ENCODE measurements around the gene ATG2B.

Gene ATG2B

GRCh38 chr14:96269359-96269710, 93.8 kb downstream of the ATG2B start:
- Histone ChIP-seq H3K36me3 (ENCODE audit: insufficient read depth, low read length) (no peaks in the 10 kb centered on the region), H3K27ac (ENCODE audit: low read length) (no peak overlapping the region), H3K79me2 (ENCODE audit: insufficient read depth, low read length) (no peaks in the 10 kb centered on the region), H3K4me1 (ENCODE audit: insufficient read depth, low read length) (no peaks in the 10 kb centered on the region), H3K9ac (ENCODE audit: low read depth, low read length) (no peak overlapping the region), H2AFZ (ENCODE audit: low read depth, low read length) (no peak overlapping the region), H3K27me3 (ENCODE audit: insufficient read depth, low read length, poor library complexity) (no peaks in the 10 kb centered on the region), H3K4me2 (ENCODE audit: insufficient read depth, low read length) (no peak overlapping the region), H3K4me3 (ENCODE audit: low read depth in 1 of 2, low read length in 2 of 2) (no peak overlapping the region), H3K9me3 (ENCODE audit: insufficient read depth, low read length, severe bottlenecking) (no peaks in the 10 kb centered on the region), H4K20me1 (ENCODE audit: insufficient read depth, low read length) (no peaks in the 10 kb centered on the region)
- TF ChIP-seq, protein P1, sequence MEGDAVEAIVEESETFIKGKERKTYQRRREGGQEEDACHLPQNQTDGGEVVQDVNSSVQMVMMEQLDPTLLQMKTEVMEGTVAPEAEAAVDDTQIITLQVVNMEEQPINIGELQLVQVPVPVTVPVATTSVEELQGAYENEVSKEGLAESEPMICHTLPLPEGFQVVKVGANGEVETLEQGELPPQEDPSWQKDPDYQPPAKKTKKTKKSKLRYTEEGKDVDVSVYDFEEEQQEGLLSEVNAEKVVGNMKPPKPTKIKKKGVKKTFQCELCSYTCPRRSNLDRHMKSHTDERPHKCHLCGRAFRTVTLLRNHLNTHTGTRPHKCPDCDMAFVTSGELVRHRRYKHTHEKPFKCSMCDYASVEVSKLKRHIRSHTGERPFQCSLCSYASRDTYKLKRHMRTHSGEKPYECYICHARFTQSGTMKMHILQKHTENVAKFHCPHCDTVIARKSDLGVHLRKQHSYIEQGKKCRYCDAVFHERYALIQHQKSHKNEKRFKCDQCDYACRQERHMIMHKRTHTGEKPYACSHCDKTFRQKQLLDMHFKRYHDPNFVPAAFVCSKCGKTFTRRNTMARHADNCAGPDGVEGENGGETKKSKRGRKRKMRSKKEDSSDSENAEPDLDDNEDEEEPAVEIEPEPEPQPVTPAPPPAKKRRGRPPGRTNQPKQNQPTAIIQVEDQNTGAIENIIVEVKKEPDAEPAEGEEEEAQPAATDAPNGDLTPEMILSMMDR (IDR thresholded peaks at IDR 0.05; ENCODE audit: borderline replicate concordance, extremely low read depth, low read length, poor library complexity, severe bottlenecking): no peak
- TF ChIP-seq EZH2 (IDR thresholded peaks at IDR 0.05; ENCODE audit: borderline replicate concordance, low read depth, low read length, severe bottlenecking): no peak
- no peak for DNase-seq
- ATAC-seq (ENCODE audit: insufficient read depth, low read depth): no peak

DNA sequence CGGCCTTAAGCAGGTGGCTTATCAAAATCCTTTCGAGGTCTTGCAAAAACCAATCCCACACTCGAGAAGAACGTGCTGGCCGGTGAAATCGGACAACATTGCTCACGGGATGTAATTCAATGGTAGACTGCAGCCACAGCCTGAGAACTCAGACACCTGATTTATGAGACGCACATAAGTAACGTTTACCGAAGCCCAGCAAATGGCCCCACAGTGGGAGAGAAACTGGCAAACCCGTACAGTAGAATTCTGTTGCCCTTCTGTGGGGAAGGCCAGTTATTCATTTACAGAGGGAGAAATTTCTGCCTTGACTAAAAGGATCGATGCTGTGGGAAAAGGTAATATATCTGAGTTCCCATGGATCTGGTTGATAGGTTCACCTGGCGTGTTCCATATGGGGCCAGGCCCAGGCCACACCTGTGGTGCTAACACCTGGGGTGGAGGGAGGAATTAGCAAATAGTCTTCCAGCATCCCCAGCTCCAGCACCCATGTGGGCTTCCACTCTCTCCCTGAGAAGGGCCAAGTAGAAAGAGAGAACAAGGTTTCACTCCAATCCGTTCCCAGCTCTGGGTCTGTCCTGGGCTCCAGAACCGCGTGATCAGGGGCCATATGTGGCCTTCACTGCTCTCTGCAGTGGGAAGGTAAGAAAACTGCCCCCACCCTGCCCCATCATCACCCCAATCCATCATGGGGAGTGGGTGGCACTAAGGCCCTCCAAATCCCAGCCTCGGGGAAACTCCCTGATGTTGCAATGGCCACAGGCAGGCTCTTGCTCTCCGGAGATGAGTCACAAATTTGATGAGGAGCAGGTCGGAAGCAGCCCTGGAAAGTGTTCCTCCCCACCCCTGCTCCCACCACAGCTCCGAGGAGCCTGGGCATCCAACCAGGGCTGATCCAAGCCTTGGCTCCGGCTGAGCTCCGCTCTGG, 94.4 kb downstream of the ATG2B start:
- no peak overlapping the region for H3K4me2 ChIP-seq (ENCODE audit: insufficient read depth, low read length)
- H3K27me3 ChIP-seq (ENCODE audit: insufficient read depth, low read length, poor library complexity): no peaks in the 10 kb centered on the region
- H3K4me3 ChIP-seq (ENCODE audit: low read depth in 1 of 2, low read length in 2 of 2): no peak overlapping the region
- no peaks in the 10 kb centered on the region for H4K20me1 ChIP-seq (ENCODE audit: insufficient read depth, low read length)
- DNase-seq (no peak), ATAC-seq (ENCODE audit: insufficient read depth, low read depth) (no peak)
- H2AFZ ChIP-seq (ENCODE audit: low read depth, low read length): no peak overlapping the region
- no peak overlapping the region for H3K9ac ChIP-seq (ENCODE audit: low read depth, low read length)
- TF ChIP-seq, protein P1 (IDR thresholded peaks at IDR 0.05; ENCODE audit: borderline replicate concordance, extremely low read depth, low read length, poor library complexity, severe bottlenecking): no peak
- no peak for TF ChIP-seq EZH2 (IDR thresholded peaks at IDR 0.05; ENCODE audit: borderline replicate concordance, low read depth, low read length, severe bottlenecking)
- no peaks in the 10 kb centered on the region for H3K9me3 ChIP-seq (ENCODE audit: insufficient read depth, low read length, severe bottlenecking)
- H3K4me1 ChIP-seq (ENCODE audit: insufficient read depth, low read length): no peaks in the 10 kb centered on the region
- H3K36me3 ChIP-seq (ENCODE audit: insufficient read depth, low read length): no peaks in the 10 kb centered on the region
- no peak overlapping the region for H3K27ac ChIP-seq (ENCODE audit: low read length)
- no peaks in the 10 kb centered on the region for H3K79me2 ChIP-seq (ENCODE audit: insufficient read depth, low read length)

DNA sequence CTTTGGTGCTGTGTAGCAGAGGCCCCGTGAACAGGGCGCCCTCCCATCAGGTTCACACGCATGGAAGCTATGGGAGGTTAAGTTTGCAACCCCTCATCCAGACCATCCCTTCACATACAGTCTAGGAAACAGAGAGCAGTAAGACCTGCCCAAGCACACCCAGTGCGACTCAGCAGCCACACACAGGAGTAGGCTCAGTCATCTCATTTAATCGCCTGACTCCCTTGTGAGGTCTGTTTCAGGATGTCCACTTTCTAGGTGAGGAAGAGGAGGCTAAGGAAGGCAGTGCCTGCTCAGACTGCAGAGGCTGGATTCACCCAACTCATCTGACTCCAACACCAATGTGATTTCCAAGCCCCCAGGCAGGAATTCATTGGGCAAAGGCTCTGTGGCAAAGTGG, 95.2 kb downstream of the ATG2B start:
- Histone ChIP-seq H3K4me1 (ENCODE audit: insufficient read depth, low read length) (no peaks in the 10 kb centered on the region), H3K4me3 (ENCODE audit: low read depth in 1 of 2, low read length in 2 of 2) (no peak overlapping the region), H3K79me2 (ENCODE audit: insufficient read depth, low read length) (no peaks in the 10 kb centered on the region), H4K20me1 (ENCODE audit: insufficient read depth, low read length) (no peaks in the 10 kb centered on the region), H3K27me3 (ENCODE audit: insufficient read depth, low read length, poor library complexity) (no peaks in the 10 kb centered on the region), H2AFZ (ENCODE audit: low read depth, low read length) (no peak overlapping the region), H3K9ac (ENCODE audit: low read depth, low read length) (no peak overlapping the region), H3K4me2 (ENCODE audit: insufficient read depth, low read length) (no peak overlapping the region), H3K9me3 (ENCODE audit: insufficient read depth, low read length, severe bottlenecking) (no peaks in the 10 kb centered on the region), H3K27ac (ENCODE audit: low read length) (no peak overlapping the region), H3K36me3 (ENCODE audit: insufficient read depth, low read length) (no peaks in the 10 kb centered on the region)
- DNase-seq: no peak
- no peak for ATAC-seq (ENCODE audit: insufficient read depth, low read depth)
- TF ChIP-seq, protein P1 (IDR thresholded peaks at IDR 0.05; ENCODE audit: borderline replicate concordance, extremely low read depth, low read length, poor library complexity, severe bottlenecking): no peak
- no peak for TF ChIP-seq EZH2 (IDR thresholded peaks at IDR 0.05; ENCODE audit: borderline replicate concordance, low read depth, low read length, severe bottlenecking)

Measured in DND-41 (cell line).